Suprapubic skin (tissue), 4 donors: ENCODE data around the gene ITPA.

ENCODE experiments used
- POLR2A ChIP-seq, 2 donors: fragments of 450-650 bp; IDR thresholded peaks; one replicate each; pipeline ENCODE4 v1.6.1; 2017; ENCODE audit warnings: antibody characterized with exemption in 2 of 2, mild to moderate bottlenecking in 2 of 2, moderate library complexity in 2 of 2
- POLR2AphosphoS5 ChIP-seq, 3 donors: sonication (generic); formaldehyde crosslinking; IDR thresholded peaks; one replicate each; pipeline ENCODE4 v1.6.1; 2017; ENCODE audit warnings: antibody characterized with exemption in 3 of 3
- TF ChIP-seq, protein P1 (sequence below), 2 donors: fragments of 200-600 bp in 1 of 2; fragments of 450-650 bp in 1 of 2; sonication (generic) in 1 of 2; IDR thresholded peaks; one replicate each; pipeline ENCODE4 v1.5.1; 2016 to 2019; ENCODE audit warnings: antibody characterized with exemption in 2 of 2, mild to moderate bottlenecking in 1 of 2, moderate library complexity in 1 of 2

DNA sequence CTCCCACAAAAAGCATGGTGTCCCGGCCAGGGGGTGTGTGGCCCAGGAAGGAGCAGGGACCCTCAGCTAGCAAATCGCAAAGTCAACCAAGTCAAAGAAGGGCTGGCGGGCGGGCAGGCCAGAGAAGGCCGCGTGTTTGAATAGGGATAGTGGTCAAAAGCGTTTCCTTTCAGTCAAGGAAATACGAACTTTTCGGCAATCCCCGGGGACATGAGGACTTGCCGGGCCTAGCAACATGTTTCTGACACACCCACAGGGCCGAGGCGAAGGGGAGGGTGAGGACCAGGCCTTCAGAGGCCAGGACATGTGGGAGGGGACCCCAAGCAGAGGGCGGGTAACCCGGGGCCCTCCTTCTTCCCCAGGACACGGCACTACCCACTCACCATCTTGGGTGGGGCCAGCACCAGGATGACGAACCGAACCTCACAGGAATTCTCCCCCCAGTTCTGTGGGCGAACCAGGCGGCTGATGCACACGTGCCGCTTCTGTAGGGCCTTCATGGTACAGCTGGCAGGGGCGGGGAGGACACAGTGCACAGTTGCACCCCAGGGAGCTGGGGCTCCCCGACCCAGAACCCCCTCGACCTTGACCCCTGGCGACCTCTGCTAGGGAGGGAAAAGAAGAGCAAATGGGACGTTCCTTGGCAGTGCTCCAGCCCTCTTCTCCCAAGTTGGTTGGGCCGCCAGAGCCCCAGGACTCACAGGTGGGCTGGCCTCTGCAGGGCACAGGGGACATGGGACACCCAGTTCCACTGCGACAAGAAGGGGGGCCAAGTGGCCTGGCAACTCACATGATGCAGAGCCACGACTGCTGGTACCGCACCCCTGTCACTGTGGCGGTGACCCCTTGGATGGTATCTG, 24.1 kb downstream of the ITPA start:
- TF ChIP-seq POLR2A (IDR thresholded peaks at IDR 0.05) (no peak), POLR2AphosphoS5 (IDR thresholded peaks at IDR 0.05) (no peak)
- TF ChIP-seq, protein P1, sequence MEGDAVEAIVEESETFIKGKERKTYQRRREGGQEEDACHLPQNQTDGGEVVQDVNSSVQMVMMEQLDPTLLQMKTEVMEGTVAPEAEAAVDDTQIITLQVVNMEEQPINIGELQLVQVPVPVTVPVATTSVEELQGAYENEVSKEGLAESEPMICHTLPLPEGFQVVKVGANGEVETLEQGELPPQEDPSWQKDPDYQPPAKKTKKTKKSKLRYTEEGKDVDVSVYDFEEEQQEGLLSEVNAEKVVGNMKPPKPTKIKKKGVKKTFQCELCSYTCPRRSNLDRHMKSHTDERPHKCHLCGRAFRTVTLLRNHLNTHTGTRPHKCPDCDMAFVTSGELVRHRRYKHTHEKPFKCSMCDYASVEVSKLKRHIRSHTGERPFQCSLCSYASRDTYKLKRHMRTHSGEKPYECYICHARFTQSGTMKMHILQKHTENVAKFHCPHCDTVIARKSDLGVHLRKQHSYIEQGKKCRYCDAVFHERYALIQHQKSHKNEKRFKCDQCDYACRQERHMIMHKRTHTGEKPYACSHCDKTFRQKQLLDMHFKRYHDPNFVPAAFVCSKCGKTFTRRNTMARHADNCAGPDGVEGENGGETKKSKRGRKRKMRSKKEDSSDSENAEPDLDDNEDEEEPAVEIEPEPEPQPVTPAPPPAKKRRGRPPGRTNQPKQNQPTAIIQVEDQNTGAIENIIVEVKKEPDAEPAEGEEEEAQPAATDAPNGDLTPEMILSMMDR (IDR thresholded peaks at IDR 0.05), result no peak
